ENCODE data around the gene CIB2.
"Not testable (repeated sequence)": the region's sequence is repeated elsewhere in the genome, so short reads cannot be mapped to it uniquely, and the experiment has no call there.

CIB2 gene

GRCh38 chr15:78131295-78132061 lies at the start of gene CIB2:
Gene CIB2 (minus strand): TSS chr15:78131445. CDS start chr15:78131215, 230 bp downstream.
- no peak for FAIRE-seq

- FAIRE-seq = no peak
These were observed 48.7 kb upstream of the CIB2 start for GRCh38 chr15:78179906-78180305.

DNA sequence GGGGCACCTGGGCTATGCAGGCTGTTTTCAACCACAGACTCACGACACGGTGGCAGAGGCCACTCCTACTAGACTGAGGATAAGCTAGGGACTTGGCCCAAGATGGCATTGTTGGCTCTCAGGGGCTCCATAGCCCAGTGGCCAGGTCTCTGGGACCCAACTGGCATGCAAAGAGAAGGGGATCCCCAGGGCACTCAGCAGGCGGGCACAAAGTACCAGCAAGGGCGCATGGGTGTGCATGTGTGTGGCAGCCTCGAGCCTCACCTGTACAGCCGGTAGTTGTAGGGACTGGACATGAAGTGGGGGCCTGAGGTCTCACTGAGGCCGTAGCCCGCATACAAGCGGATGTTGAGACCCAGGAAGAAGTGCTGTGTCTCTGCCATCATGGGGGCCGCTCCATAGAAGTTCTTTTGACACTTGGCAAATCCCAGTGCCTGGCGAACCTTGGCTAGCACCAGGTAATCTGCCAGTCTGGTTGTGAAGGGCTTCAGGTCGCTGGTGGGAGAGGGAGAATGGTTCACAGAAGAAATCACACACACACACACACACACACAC lies 48.1 kb upstream of the CIB2 start:
- no peak for FAIRE-seq

DNA sequence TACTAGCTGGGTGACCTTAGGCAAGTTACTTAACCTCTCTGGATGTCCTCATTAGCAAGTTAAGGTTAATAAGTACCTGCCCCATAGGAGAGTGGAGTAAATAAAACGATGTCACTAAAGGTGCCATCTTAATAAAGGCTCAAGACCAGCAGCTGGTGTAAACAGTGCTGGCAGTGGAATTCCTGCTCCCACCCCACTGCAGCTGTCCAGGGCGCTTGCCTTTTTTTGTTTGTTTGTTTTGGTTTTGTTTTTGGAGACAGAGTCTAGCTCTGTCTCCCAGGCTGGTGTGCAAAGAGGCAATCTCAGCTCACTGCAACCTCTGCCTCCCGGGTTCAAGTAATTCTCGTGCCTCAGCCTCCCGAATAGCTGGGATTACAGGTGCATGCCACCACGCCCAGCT lies 46.8 kb upstream of the CIB2 start:
- FAIRE-seq = no peak

DNA sequence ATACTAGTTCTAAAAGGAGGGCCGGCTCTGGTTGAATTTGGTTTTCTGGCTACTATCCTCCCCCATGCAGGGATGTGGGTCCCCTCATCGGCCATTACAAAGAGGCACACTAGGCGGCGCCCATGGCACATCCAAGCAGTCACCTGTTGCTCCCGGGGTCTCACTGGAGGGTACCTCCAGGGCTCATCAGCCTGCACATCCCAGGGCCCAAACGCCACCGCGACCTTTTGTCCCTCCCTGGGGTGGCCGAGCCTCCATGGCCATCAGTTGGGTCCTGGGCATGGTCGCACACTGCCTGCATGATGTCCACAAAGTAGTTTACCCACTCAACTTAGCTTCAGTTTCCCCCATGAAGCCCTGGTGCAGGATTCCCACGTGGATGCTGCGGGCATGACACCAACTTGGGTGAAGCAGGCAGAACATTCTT lies 46.2 kb upstream of the CIB2 start:
- no peak for FAIRE-seq

- no peak for FAIRE-seq
These were observed 44.1 kb upstream of the CIB2 start for GRCh38 chr15:78175330-78175729.

DNA sequence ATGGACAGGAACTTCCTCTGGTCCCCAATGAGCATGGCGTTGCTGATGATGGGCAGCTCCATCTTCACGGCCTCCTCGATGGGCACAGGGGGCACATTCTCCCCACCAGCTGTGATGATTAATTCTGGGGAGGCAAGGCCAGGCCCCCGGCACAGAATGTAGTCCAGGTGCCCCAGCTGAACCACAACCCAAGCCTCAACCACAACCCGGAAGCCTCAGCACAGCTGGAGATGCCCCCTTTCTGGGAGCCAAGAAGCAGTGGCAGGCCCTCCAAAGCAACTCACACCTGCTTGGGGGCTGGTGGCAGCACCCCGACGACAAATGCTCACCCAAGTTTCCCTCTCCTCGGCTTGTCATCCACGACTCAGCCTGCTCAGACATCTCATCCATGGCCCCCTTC lies 43.2 kb upstream of the CIB2 start:
- no peak for FAIRE-seq

DNA sequence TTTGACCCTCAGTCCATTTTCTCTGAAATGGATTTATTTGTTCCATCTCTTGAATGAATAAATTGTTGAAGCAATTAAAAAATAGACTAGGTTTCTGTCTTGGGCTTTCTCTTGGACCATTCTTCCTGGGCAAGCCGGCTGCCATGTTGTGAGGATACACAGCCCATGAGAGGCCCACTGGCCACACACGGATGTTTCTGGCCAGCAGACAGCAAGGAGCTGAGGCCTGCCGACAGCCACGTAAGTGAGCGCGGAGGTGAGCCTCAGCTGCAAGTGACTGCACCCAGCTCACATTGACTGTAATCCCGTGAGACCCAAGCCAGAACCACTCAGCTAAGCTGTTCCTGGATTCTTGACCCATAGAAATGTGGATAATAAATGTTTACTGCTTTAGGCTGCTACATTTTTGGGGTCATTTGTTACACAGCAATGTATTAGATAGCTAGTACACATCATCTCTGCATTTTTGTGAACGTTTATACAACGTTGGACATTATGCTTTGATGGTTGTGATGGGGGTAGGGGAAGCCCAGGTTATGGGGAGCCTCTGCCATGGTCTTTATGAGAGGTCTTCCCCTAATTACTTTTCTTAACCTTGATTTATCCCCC lies 40.7 kb upstream of the CIB2 start:
- FAIRE-seq = no peak

GRCh38 chr15:78170848-78171773 lies 39.9 kb upstream of the CIB2 start:
- FAIRE-seq = no peak

GRCh38 chr15:78168608-78169007 lies 37.4 kb upstream of the CIB2 start:
- no peak for FAIRE-seq

GRCh38 chr15:78167227-78167888 lies 36.1 kb upstream of the CIB2 start:
- FAIRE-seq = no peak

DNA sequence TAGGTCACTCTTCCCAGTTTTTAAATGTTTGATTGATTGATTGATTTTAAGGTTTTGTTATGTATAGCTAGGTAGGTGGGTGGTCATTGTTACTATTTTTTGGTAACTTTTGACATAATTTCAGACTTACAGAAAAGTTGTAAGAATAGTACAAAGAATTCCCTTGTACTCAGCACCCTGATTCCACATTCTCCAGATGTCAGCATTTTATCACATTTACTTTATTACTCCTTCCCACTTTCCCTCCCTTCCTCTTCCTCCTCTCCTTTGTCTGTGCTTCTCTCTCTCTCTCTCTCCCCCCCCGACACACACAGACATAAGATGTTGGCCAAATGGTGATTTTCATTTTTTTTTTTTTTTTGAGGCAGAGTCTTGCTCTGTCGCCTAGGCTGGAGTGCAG lies 32.8 kb upstream of the CIB2 start:
- no peak for FAIRE-seq

DNA sequence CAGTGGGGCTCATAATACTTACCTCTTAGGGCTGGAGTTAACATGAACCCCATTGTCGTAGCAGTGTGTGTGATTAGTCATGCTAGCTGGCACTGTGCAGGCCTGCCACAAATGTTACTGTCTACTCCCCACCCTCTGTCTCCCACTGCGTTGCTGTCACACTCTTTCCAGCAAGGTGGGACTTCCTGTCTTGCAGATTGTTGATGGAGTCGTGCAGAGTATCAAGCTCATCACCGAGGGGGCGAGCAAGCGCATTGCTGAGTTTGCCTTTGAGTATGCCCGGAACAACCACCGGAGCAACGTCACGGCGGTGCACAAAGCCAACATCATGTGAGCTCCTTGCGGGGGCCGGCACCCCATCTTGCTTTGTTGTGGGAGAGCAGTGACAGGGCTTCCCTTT lies 30.8 kb upstream of the CIB2 start:
- FAIRE-seq = no peak

GRCh38 chr15:78159395-78159794 lies 28.1 kb upstream of the CIB2 start:
- FAIRE-seq = no peak

GRCh38 chr15:78157203-78157602 lies 26.0 kb upstream of the CIB2 start:
- no peak for FAIRE-seq

DNA sequence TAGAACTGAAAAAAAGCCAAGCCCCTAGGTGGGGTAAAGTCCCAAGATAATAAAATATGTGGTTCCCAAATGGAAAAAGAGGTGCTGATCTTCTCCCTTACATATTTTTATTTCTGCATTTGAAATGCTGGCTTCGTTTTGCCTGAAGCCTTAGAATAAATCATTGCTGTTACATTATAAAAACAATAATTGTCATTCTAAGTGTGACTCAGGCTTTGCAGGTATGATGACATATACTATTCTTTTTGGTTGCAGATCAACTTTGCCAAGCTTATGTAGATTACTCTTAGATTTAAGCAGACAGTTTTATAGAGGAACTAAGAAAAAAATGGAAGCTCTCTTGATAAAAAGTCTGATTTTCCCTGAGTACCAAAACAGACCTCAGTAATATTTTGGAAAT lies 25.4 kb upstream of the CIB2 start:
- no peak for FAIRE-seq

DNA sequence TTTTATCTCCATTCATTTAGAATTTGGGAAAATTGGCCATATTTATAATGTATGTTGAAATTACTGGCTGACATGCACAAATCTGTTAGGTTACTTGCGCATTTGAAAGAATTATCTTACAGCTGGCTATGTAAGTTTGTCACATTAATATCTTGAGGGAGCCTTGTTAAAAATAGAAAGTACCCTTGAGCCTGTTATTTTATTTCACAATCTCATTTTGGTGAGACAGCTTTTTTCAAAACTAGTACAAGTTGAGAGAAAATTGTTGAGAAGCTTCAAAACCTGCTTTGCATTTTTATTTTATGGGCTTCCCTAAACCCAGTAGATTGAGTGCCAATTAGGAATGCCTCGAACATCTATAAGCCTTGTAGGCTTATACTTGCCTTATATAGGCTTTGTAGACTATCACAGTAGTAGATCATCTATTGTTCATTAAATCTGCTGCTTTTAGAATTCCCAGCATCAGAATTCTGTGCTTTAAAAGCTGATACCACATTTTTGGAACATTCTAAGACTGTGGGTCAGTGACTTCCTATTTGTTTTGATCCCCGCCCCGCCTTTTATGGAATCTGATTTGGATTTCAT lies 24.2 kb upstream of the CIB2 start:
- no peak for FAIRE-seq

- no peak for FAIRE-seq
These were observed 23.7 kb upstream of the CIB2 start for GRCh38 chr15:78154955-78155354.

DNA sequence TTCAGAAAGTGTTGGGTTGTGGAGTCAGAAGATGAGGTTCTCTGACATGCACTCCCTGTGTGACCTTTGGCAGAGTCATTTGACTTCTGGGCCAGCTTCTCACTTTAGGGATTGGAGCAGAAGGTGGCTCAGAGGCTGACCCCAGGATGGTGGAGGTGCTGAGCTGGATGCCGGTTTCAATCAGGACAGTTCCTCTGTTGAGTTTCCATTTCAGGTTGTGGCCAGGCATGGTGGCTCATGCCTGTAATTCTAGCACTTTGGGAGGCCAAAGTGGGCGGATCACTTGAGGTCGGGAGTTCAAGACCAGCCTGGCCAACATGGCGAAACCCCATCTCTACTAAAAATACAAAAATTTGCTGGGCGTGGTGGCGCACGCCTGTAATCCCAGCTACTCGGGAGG lies 19.8 kb upstream of the CIB2 start:
- not testable (repeated sequence) for FAIRE-seq

DNA sequence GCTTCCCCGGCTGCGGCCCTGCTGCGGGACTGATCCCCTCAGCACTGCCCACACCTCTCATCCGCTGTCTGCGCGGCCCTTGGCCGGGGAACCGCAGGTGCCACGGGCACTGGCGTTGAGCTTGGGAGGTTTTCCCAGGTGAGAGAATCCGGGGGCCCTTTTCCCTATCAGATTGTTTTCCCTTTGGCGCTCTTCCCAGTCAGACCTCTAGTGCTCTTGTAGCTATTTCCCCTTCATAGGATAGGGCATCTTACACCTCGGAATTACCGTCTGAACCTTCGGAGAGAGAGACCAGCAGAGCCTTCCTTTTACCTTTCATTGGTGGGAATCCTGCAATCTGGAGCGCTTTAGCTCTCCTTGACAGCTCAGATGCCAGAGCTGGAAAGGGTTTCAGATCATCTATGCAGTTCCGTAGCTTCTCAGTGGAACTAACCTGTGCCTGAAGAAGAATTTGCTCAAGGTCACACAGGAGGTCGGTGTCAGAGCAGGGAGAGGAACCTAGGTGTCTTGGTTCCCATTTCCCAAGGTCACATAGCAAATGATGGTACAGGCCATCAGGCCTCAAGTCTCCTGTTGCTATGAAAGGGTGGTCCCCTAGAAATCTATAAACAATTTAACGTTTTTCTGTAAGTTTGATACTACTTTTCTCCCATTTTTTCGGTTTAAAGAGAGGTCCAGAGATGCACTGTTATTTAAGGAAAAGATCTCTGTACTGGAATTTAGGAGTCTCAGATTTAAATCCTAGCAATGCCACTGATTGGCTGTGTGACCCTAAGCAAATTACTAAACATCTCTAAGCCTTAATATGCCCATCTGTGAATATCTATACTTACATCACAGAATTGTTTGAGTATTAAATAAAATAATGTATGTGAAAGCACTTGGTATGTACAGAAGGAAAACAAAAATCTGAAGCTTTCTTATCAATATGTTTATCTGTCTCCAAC lies 18.8 kb upstream of the CIB2 start:
- no peak for FAIRE-seq
